Measurements from ENCODE around the gene SLC12A5.

DNA sequence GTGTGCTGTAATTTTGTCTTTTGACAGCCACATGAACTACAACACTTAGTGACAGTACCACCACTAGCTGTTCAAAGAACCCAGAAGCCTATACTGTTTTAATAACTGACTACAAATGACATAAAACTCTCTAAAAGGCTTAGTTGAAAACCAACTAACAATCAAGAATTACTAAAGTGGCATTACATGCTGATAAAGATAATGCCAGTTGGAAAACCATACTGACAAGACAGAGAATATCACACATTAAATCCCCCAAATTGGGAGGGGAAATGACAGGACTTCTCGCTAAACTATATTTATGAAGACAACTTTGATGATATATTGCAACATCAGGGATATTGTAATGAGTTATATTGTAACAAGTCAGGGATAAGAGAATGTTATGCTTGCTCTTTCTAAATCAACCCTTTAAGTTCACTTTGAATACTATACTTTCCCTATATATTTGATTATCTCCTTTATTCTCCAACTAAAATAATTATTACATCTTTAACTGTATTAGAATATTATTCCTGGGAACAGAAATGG lies 54.6 kb downstream of the SLC12A5 start:
- TF ChIP-seq, protein P1, sequence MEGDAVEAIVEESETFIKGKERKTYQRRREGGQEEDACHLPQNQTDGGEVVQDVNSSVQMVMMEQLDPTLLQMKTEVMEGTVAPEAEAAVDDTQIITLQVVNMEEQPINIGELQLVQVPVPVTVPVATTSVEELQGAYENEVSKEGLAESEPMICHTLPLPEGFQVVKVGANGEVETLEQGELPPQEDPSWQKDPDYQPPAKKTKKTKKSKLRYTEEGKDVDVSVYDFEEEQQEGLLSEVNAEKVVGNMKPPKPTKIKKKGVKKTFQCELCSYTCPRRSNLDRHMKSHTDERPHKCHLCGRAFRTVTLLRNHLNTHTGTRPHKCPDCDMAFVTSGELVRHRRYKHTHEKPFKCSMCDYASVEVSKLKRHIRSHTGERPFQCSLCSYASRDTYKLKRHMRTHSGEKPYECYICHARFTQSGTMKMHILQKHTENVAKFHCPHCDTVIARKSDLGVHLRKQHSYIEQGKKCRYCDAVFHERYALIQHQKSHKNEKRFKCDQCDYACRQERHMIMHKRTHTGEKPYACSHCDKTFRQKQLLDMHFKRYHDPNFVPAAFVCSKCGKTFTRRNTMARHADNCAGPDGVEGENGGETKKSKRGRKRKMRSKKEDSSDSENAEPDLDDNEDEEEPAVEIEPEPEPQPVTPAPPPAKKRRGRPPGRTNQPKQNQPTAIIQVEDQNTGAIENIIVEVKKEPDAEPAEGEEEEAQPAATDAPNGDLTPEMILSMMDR (conservative IDR thresholded peaks at IDR 0.05; ENCODE audit: low read depth, low read length), result no peak
- no peak for TF ChIP-seq EZH2 (IDR thresholded peaks at IDR 0.05; ENCODE audit: borderline replicate concordance, low read depth, low read length, poor library complexity, severe bottlenecking)
